OCI-LY7 (cell line): ENCODE measurements around the gene GLS. TPM values are rescaled to one million over a fixed set of nuclear protein-coding genes. Genes with fewer than 3 reads are reported as not detected.

Source experiments
- BruUV-seq: library from RNA; stranded (reverse); fragments of 400-500 nt; replicated peaks from 2 replicates; lab custom pipeline; 2021; lab: Mats Ljungman, UMichigan
- CTCF ChIA-PET: fragments of 300-600 bp; sonication (Branson Sonifier 250); formaldehyde crosslinking; loops from one replicate; lab custom pipeline; 2022; ENCODE audit warnings: antibody characterized with exemption; ENCODE audit not compliant: unreplicated experiment; lab: Charles Lee
- POLR2A ChIA-PET: fragments of 300-600 bp; sonication (Branson Sonifier 250); formaldehyde crosslinking; loops from one replicate; lab custom pipeline; 2022; ENCODE audit warnings: antibody characterized with exemption; lab: Charles Lee
- DNase-seq: peaks from one replicate; pipeline ENCODE4 v3.0.0-alpha.2; 2015; ENCODE audit warnings: low spot score
- H2AFZ ChIP-seq: fragments of 200-600 bp; sonication (generic), shearing (Covaris generic); 2 replicates; pipeline ENCODE4 v1.6.1; 2014; ENCODE audit warnings: mild to moderate bottlenecking, antibody characterized with exemption, low read length, moderate library complexity
- H3K27ac ChIP-seq: fragments of 200-600 bp; sonication (generic); 2 replicates; pipeline ENCODE4 v1.5.1; 2014; ENCODE audit warnings: mixed run types, low read depth, mild to moderate bottlenecking, moderate library complexity, low read length, inconsistent platforms; ENCODE audit not compliant: poor library complexity, severe bottlenecking
- H3K36me3 ChIP-seq: fragments of 200-600 bp; sonication (generic); 2 replicates; pipeline ENCODE4 v1.6.1; 2014; ENCODE audit warnings: mild to moderate bottlenecking, antibody characterized with exemption, low read length, moderate library complexity, mixed read lengths; ENCODE audit not compliant: insufficient read depth
- H3K4me1 ChIP-seq: fragments of 200-600 bp; sonication (generic); 2 replicates; pipeline ENCODE4 v1.5.1; 2014; ENCODE audit warnings: mild to moderate bottlenecking, low read length; ENCODE audit not compliant: insufficient read depth, poor library complexity, severe bottlenecking
- H3K4me2 ChIP-seq: fragments of 200-600 bp; sonication (generic); 2 replicates; pipeline ENCODE4 v1.6.1; 2014; ENCODE audit warnings: mild to moderate bottlenecking, low read length
- H3K4me3 ChIP-seq: fragments of 200-600 bp; sonication (generic); 2 replicates; pipeline ENCODE4 v1.5.1; 2014; ENCODE audit warnings: mild to moderate bottlenecking, low read depth, low read length; ENCODE audit not compliant: poor library complexity, severe bottlenecking
- H3K79me2 ChIP-seq: fragments of 200-600 bp; sonication (generic); 2 replicates; pipeline ENCODE4 v1.6.1; 2016; ENCODE audit warnings: low read depth, mild to moderate bottlenecking, low read length, moderate library complexity, mixed read lengths; ENCODE audit not compliant: insufficient read depth
- H3K9me2 ChIP-seq: fragments of 200-600 bp; sonication (generic); 2 replicates; pipeline ENCODE4 v1.6.1; 2016; ENCODE audit warnings: mild to moderate bottlenecking, low read length, mixed read lengths; ENCODE audit not compliant: insufficient read depth
- H3K9me3 ChIP-seq: fragments of 200-600 bp; sonication (generic); 2 replicates; pipeline ENCODE4 v1.6.1; 2014; ENCODE audit warnings: mild to moderate bottlenecking, mixed run types, low read length, mixed read lengths
- H4K20me1 ChIP-seq: fragments of 200-600 bp; sonication (generic); 2 replicates; pipeline ENCODE4 v1.6.1; 2014; ENCODE audit warnings: mild to moderate bottlenecking, antibody characterized with exemption, low read length, moderate library complexity, mixed read lengths; ENCODE audit not compliant: insufficient read depth
- CTCF ChIP-seq: fragments of 200-600 bp; sonication (generic); conservative IDR thresholded peaks from 2 replicates; pipeline ENCODE4 v1.5.1; 2014; ENCODE audit warnings: mild to moderate bottlenecking, antibody characterized with exemption, low read length, moderate library complexity, mixed read lengths
- EZH2phosphoT487 ChIP-seq: fragments of 200-600 bp; sonication (generic); IDR thresholded peaks from 2 replicates; pipeline ENCODE4 v1.6.1; 2018; ENCODE audit warnings: low read depth, borderline replicate concordance, mild to moderate bottlenecking, mixed run types, antibody characterized with exemption, low read length, moderate library complexity, mixed read lengths
- intact Hi-C: fragments of 100-400 bp; cut with micrococcal nuclease; formaldehyde crosslinking; loops from one replicate; pipeline ENCODE4 v1.10.0; 2022; ENCODE audit not compliant: unreplicated experiment
- total RNA-seq, 2 experiments: library from RNA; depleted of rRNA in 1 of 2; stranded (reverse); fragments of >200 nt in 1 of 2; shearing (Covaris generic) in 1 of 2; gene quantifications; 2 replicates each; pipeline ENCODE4 v1.2.3, GENCODE V29; 2014 to 2022

Gene GLS
- total RNA-seq, 2 experiments from 2014 or later: 102 to 103 TPM

DNA sequence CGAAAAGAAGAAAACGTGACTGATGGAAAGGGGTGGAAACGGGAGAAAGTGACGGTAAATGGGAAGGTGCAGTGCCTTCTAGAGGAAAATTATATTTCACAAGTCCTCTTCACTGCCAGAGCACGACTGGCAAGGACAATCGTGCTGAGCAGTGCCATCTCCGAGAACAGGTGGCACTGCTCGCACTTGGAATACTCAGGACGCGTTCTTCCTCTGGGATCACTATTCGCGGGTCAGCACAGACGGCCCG, 133.0 kb downstream of the GLS start:
- 0 out of 2 replicates have a peak, but pooled peaks have one; percentile 22 for TF ChIP-seq CTCF
- no peak for TF ChIP-seq EZH2phosphoT487
- Histone ChIP-seq H3K4me2 (peak overlapping the region; percentile 96), H3K36me3 (peaks cover 13% of the 10 kb centered on the region), H2AFZ (peak overlapping the region; percentile 76; the same call in 1 of the 2 replicates), H4K20me1 (no peaks in the 10 kb centered on the region; the same call in 1 of the 2 replicates), H3K4me1 (peaks cover 17% of the 10 kb centered on the region), H3K79me2 (0 out of 2 replicates have a peak, but pooled peaks cover 8% of the 10 kb centered on the region), H3K27ac (no peak overlapping the region), H3K9me3 (no peaks in the 10 kb centered on the region), H3K4me3 (peak overlapping the region; percentile 85), H3K9me2 (no peaks in the 10 kb centered on the region)
- no TSS peak for BruUV-seq
- DNase-seq: no peak
- intact Hi-C loops: loop anchor here (10.0 kb wide), 1 partner anchor 349 kb away; no protein-coding TSS in a partner anchor
- POLR2A ChIA-PET: interaction anchor here (0.6 to 1.9 kb wide), 3 partner anchors 36 to 135 kb away, joined by 3 to 7 read pairs (median 4); no protein-coding TSS in a partner anchor
- CTCF ChIA-PET: no interaction called here

- H3K36me3 ChIP-seq: peaks cover 9% of the 10 kb centered on the region
- no peaks in the 10 kb centered on the region for H3K9me3 ChIP-seq
- no TSS peak for BruUV-seq
- intact Hi-C loops: loop anchor here (10.0 kb wide), 1 partner anchor 349 kb away; no protein-coding TSS in a partner anchor
- ChIA-PET POLR2A (interaction anchor here (0.5 to 1.9 kb wide), 9 partner anchors 8 to 1572 kb away, joined by 3 to 8 read pairs (median 4); no protein-coding TSS in a partner anchor), CTCF (no interaction called here)
- H4K20me1 ChIP-seq: no peaks in the 10 kb centered on the region; the same call in 1 of the 2 replicates
- peak; percentile 92 for DNase-seq
- TF ChIP-seq CTCF (no peak), EZH2phosphoT487 (no peak)
- H3K4me1 ChIP-seq: peaks cover 14% of the 10 kb centered on the region
- H2AFZ ChIP-seq: peak within 1 kb of the TSS; percentile 76
- H3K79me2 ChIP-seq: 0 out of 2 replicates have a peak, but pooled peaks cover 8% of the 10 kb centered on the region
- H3K9me2 ChIP-seq: no peaks in the 10 kb centered on the region
- H3K4me2 ChIP-seq: peak within 1 kb of the TSS; percentile 96
- peak within 1 kb of the TSS; percentile 19 for H3K27ac ChIP-seq
- H3K4me3 ChIP-seq: peak within 1 kb of the TSS; percentile 85
Measured at GRCh38 chr2:191013932-191014652, 133.5 kb downstream of the GLS start, which contains the start of gene STAT1. Gene STAT1, minus strand, starts transcription at chr2:191014171. Its CDS starts 4,168 bp downstream, at chr2:191010003.
